ENCODE results near the gene FBXO38.

FBXO38 gene

DNA sequence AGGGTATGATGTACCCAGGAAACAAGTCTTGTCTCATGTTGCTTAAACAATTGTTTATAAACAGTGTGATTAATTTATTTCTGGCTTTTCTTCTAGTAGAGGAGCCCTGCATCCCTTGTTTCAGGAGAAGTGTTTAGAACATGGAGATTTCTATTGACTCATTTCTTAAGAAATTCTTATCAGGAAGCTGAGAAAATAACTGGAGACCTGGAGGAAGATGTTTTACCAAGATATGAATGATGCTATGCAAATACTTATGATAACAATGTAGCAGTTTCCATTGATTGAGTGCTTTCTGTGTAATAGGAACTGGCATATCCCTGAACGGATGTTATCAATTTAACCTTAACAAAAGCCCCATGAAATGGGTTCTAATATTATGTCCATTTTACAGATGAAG lies 108.6 kb downstream of the FBXO38 start:
- H3K4me2 ChIP-seq (ENCODE audit: low read length): no peak overlapping the region
- H3K36me3 ChIP-seq (ENCODE audit: insufficient read depth, low read length): no peaks in the 10 kb centered on the region
- H3K79me2 ChIP-seq (ENCODE audit: insufficient read depth, low read length): no peaks in the 10 kb centered on the region
- H3K4me1 ChIP-seq (ENCODE audit: insufficient read depth, low read length, severe bottlenecking): no peaks in the 10 kb centered on the region
- H3K27me3 ChIP-seq (ENCODE audit: insufficient read depth, low read length): no peaks in the 10 kb centered on the region
- no peaks in the 10 kb centered on the region for H3K9me3 ChIP-seq (ENCODE audit: low read length)
- H3K9me2 ChIP-seq (ENCODE audit: low read depth, low read length): no peaks in the 10 kb centered on the region
- H4K20me1 ChIP-seq (ENCODE audit: insufficient read depth, low read length): no peaks in the 10 kb centered on the region
- H3K9ac ChIP-seq (ENCODE audit: low read length): no peak overlapping the region
- no peak overlapping the region for H3K4me3 ChIP-seq (ENCODE audit: low read depth, low read length, poor library complexity, severe bottlenecking)
- H3F3A ChIP-seq (ENCODE audit: insufficient read depth, low read length): no peaks in the 10 kb centered on the region
- no peak overlapping the region for H3K27ac ChIP-seq (ENCODE audit: low read depth, low read length, poor library complexity, severe bottlenecking)
- H2AFZ ChIP-seq (ENCODE audit: low read length): no peak overlapping the region
- TF ChIP-seq EZH2 (IDR thresholded peaks at IDR 0.05; ENCODE audit: borderline replicate concordance, low read length): no peak
- TF ChIP-seq, protein P1, sequence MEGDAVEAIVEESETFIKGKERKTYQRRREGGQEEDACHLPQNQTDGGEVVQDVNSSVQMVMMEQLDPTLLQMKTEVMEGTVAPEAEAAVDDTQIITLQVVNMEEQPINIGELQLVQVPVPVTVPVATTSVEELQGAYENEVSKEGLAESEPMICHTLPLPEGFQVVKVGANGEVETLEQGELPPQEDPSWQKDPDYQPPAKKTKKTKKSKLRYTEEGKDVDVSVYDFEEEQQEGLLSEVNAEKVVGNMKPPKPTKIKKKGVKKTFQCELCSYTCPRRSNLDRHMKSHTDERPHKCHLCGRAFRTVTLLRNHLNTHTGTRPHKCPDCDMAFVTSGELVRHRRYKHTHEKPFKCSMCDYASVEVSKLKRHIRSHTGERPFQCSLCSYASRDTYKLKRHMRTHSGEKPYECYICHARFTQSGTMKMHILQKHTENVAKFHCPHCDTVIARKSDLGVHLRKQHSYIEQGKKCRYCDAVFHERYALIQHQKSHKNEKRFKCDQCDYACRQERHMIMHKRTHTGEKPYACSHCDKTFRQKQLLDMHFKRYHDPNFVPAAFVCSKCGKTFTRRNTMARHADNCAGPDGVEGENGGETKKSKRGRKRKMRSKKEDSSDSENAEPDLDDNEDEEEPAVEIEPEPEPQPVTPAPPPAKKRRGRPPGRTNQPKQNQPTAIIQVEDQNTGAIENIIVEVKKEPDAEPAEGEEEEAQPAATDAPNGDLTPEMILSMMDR (IDR thresholded peaks at IDR 0.05; ENCODE audit: low read length): no peak
